SK-N-SH (cell line): ENCODE data around the gene ANO10. TPM values are rescaled to one million over a fixed set of nuclear protein-coding genes. Genes with fewer than 3 reads are reported as not detected.

Experiments used
- CTCF ChIA-PET: fragments of 300-600, 350-600 bp; formaldehyde crosslinking; extraction: SDS; loops from one replicate; lab custom pipeline; 2021; lab: Yijun Ruan, JAX
- POLR2A ChIA-PET: fragments of 350-600 bp; sonication (Branson Sonifier 250); formaldehyde crosslinking; extraction: SDS; loops from one replicate; lab custom pipeline; 2020; ENCODE audit warnings: antibody characterized with exemption, inconsistent platforms; lab: Yijun Ruan, JAX
- DNase-seq: peaks from one replicate; pipeline ENCODE4 v3.0.0; 2012
- H2AFZ ChIP-seq: fragments of 200-600 bp; sonication (generic); 2 replicates; pipeline ENCODE4 v1.8.1; 2016; ENCODE audit warnings: antibody characterized with exemption, mild to moderate bottlenecking, low read depth
- H3F3A ChIP-seq: fragments of 200-600 bp; sonication (generic); replicated peaks from 2 replicates; pipeline ENCODE3; 2016; ENCODE audit warnings: antibody characterized with exemption, mild to moderate bottlenecking; ENCODE audit not compliant: insufficient read depth
- H3K27ac ChIP-seq, 2 experiments: fragments of 200-500 bp in 1 of 2; fragments of 200-600 bp in 1 of 2; sonication (Bioruptor generic) in 1 of 2; sonication (generic), shearing (Covaris generic) in 1 of 2; 2 replicates each; pipeline versions ENCODE4 v1.5.1 to v1.6.1; 2014 to 2016; ENCODE audit warnings: low read depth in 2 of 2, inconsistent platforms in 1 of 2, low read length in 1 of 2, mild to moderate bottlenecking in 1 of 2, mixed read lengths in 1 of 2
- H3K27me3 ChIP-seq: fragments of 200-600 bp; sonication (generic), shearing (Covaris generic); 2 replicates; pipeline ENCODE4 v1.6.1; 2016; ENCODE audit warnings: mixed run types; ENCODE audit not compliant: insufficient read depth
- H3K36me3 ChIP-seq, 2 experiments: fragments of 200-500 bp in 1 of 2; fragments of 200-600 bp in 1 of 2; sonication (Bioruptor generic) in 1 of 2; sonication (generic) in 1 of 2; replicated peaks in 1 of 2; 2 replicates each; pipeline versions ENCODE3 to v1.5.1; 2014 to 2016; ENCODE audit warnings: low read length in 1 of 2, mild to moderate bottlenecking in 1 of 2; ENCODE audit not compliant: insufficient read depth in 2 of 2, control insufficient read depth in 1 of 2
- H3K4me1 ChIP-seq, 2 experiments: fragments of 200-500 bp in 1 of 2; fragments of 200-600 bp in 1 of 2; sonication (Bioruptor generic) in 1 of 2; sonication (generic), shearing (Covaris generic) in 1 of 2; 2 replicates each; pipeline versions ENCODE4 v1.5.1 to v1.6.1; 2014 to 2016; ENCODE audit warnings: low read depth in 1 of 2, low read length in 1 of 2, mixed run types in 1 of 2; ENCODE audit not compliant: insufficient read depth in 2 of 2, control insufficient read depth in 1 of 2
- H3K4me2 ChIP-seq: fragments of 200-600 bp; sonication (generic), shearing (Covaris generic); 2 replicates; pipeline ENCODE4 v1.6.1; 2017; ENCODE audit warnings: mixed run types
- H3K4me3 ChIP-seq, 2 experiments: fragments of 200-500 bp in 1 of 2; fragments of 200-600 bp in 1 of 2; sonication (Bioruptor generic) in 1 of 2; sonication (generic), shearing (Covaris generic) in 1 of 2; 2 replicates each; pipeline versions ENCODE4 v1.5.1 to v1.8.1; 2014 to 2016; ENCODE audit warnings: low read depth in 2 of 2, inconsistent platforms in 1 of 2, low read length in 1 of 2, mild to moderate bottlenecking in 1 of 2, mixed read lengths in 1 of 2, moderate library complexity in 1 of 2
- H3K79me2 ChIP-seq: fragments of 200-600 bp; sonication (generic); 2 replicates; pipeline ENCODE4 v1.8.1; 2017; ENCODE audit warnings: mild to moderate bottlenecking; ENCODE audit not compliant: insufficient read depth
- H3K9ac ChIP-seq: fragments of 200-600 bp; sonication (generic); 2 replicates; pipeline ENCODE4 v1.6.1; 2017; ENCODE audit warnings: mixed run types
- H3K9me2 ChIP-seq: fragments of 200-600 bp; sonication (generic); 2 replicates; pipeline ENCODE4 v1.6.1; 2017; ENCODE audit warnings: mixed run types
- H3K9me3 ChIP-seq: fragments of 200-600 bp; sonication (generic); 2 replicates; pipeline ENCODE4 v1.6.1; 2017; ENCODE audit warnings: mixed run types, mild to moderate bottlenecking, moderate library complexity
- H4K20me1 ChIP-seq: fragments of 200-600 bp; sonication (generic); 2 replicates; pipeline ENCODE4 v1.6.1; 2017; ENCODE audit warnings: mild to moderate bottlenecking, mixed run types; ENCODE audit not compliant: insufficient read depth
- CHD2 ChIP-seq: fragments of 150-350 bp; IDR thresholded peaks from 2 replicates; pipeline ENCODE4 v1.6.1; 2018; ENCODE audit warnings: low read length; ENCODE audit not compliant: partially characterized antibody
- EP300 ChIP-seq, 2 experiments: IDR thresholded peaks; 2 replicates each; pipeline versions ENCODE4 v1.4.0 to v1.6.1; 2012; ENCODE audit warnings: borderline replicate concordance in 1 of 2, low read depth in 1 of 2, low read length in 1 of 2
- JUND ChIP-seq: IDR thresholded peaks from 2 replicates; pipeline ENCODE4 v1.4.0; 2012
- MEF2A ChIP-seq: IDR thresholded peaks from 2 replicates; pipeline ENCODE4 v1.4.0; 2012; ENCODE audit warnings: low read depth, borderline replicate concordance
- MXI1 ChIP-seq: IDR thresholded peaks from 2 replicates; pipeline ENCODE4 v1.6.1; 2012; ENCODE audit warnings: mild to moderate bottlenecking, low read depth, low read length, improper control_type of control experiment
- RCOR1 ChIP-seq: fragments of 150-350 bp; IDR thresholded peaks from 2 replicates; pipeline ENCODE4 v1.6.1; 2017; ENCODE audit warnings: antibody characterized with exemption, low read length
- REST ChIP-seq: IDR thresholded peaks from 2 replicates; pipeline ENCODE4 v1.6.1; 2012; ENCODE audit warnings: mild to moderate bottlenecking, low read depth, low read length, moderate library complexity
- SIN3A ChIP-seq: IDR thresholded peaks from 2 replicates; pipeline ENCODE4 v1.6.1; 2012; ENCODE audit warnings: low read depth, mild to moderate bottlenecking, low read length, moderate library complexity, borderline replicate concordance
- SMC3 ChIP-seq: IDR thresholded peaks from 2 replicates; pipeline ENCODE4 v1.6.1; 2012; ENCODE audit warnings: low read depth, low read length, improper control_type of control experiment
- TCF12 ChIP-seq: IDR thresholded peaks from 2 replicates; pipeline ENCODE4 v1.4.0; 2012
- USF2 ChIP-seq: fragments of 150-350 bp; IDR thresholded peaks from 2 replicates; pipeline ENCODE4 v1.6.1; 2017; ENCODE audit warnings: antibody characterized with exemption, low read length, low read depth, borderline replicate concordance
- YY1 ChIP-seq: IDR thresholded peaks from 2 replicates; pipeline ENCODE4 v1.4.0; 2012; ENCODE audit warnings: low read depth, mild to moderate bottlenecking
- WGBS: methylation state at CpG from one replicate; pipeline ENCODE4 v1.1.6; 2017; ENCODE audit warnings: low lambda C conversion rate; 5-methylcytosine and 5-hydroxymethylcytosine counted together
- polyA plus RNA-seq, 3 experiments: library from polyadenylated mRNA; depleted of rRNA; stranded (reverse); fragments of >200 nt; gene quantifications; 2 replicates each; pipeline ENCODE4 v1.2.3, GENCODE V29; 2012

The ANO10 gene
- polyA plus RNA-seq, 1 of the 3 experiments (the other 2 are of a cell fraction): 16.8 TPM

GRCh38 chr3:43582866-43583265 lies 38.9 kb downstream of the ANO10 start:
- Histone ChIP-seq H3K79me2 (no peaks in the 10 kb centered on the region), H3F3A (no peaks in the 10 kb centered on the region), H3K9me3 (no peaks in the 10 kb centered on the region), H3K9ac (no peak overlapping the region), H3K4me1 (peaks cover 0 to 3% of the 10 kb centered on the region in 2 experiments; a peak in 2 of 4 replicates), H4K20me1 (no peaks in the 10 kb centered on the region), H3K36me3 (peaks cover 0 to 3% of the 10 kb centered on the region in 2 experiments), H3K9me2 (no peaks in the 10 kb centered on the region), H2AFZ (no peak overlapping the region), H3K4me2 (no peak overlapping the region), H3K27ac (no peak overlapping the region), H3K27me3 (no peaks in the 10 kb centered on the region), H3K4me3 (no peak overlapping the region)
- POLR2A ChIA-PET: no interaction called here
- 95% methylated on average over 1 of the region's 1 CpG for WGBS
- no peak for DNase-seq
- TF ChIP-seq JUND (no peak), USF2 (no peak), TCF12 (no peak), MEF2A (no peak), CHD2 (no peak), MXI1 (no peak), SMC3 (no peak), YY1 (no peak)
- CTCF ChIA-PET: interaction anchor here (0.6 kb wide), 1 partner anchor 210 kb away, joined by 3 read pairs; no protein-coding TSS in a partner anchor

- Histone ChIP-seq H3F3A (no peaks in the 10 kb centered on the region), H3K4me2 (no peak overlapping the region), H2AFZ (no peak overlapping the region), H3K79me2 (no peaks in the 10 kb centered on the region), H3K9ac (no peak overlapping the region), H3K36me3 (peaks cover 3 to 4% of the 10 kb centered on the region in 2 experiments), H3K9me3 (no peaks in the 10 kb centered on the region), H3K4me3 (no peak overlapping the region), H3K9me2 (no peaks in the 10 kb centered on the region), H3K27ac (no peak overlapping the region), H4K20me1 (no peaks in the 10 kb centered on the region), H3K4me1 (peaks cover 0 to 3% of the 10 kb centered on the region in 2 experiments; a peak in 2 of 4 replicates), H3K27me3 (no peaks in the 10 kb centered on the region)
- POLR2A ChIA-PET: no interaction called here
- no peak for DNase-seq
- TF ChIP-seq REST: no peak
- no peak for TF ChIP-seq RCOR1
- no peak for TF ChIP-seq EP300 (IDR thresholded peaks at IDR 0.05; ENCODE audit: borderline replicate concordance in 1 of 2, low read depth in 1 of 2, low read length in 1 of 2)
- TF ChIP-seq SIN3A: no peak
- CTCF ChIA-PET: no interaction called here
- WGBS: 70% methylated on average over 2 of the region's 2 CpGs
Measured at GRCh38 chr3:43581343-43581742, 40.5 kb downstream of the ANO10 start.
